GM19395 (cell line): Measurements from ENCODE around the gene AKT3.

Experiments
- ATAC-seq: cut with Tn5 transposase; IDR thresholded peaks from one replicate; pipeline ENCODE4 v1.9.1; 2021; ENCODE audit warnings: mild to moderate bottlenecking, moderate library complexity; ENCODE audit not compliant: unreplicated experiment

AKT3 gene

GRCh38 chr1:243441601-243442000 lies 408.4 kb downstream of the AKT3 start:
- ATAC-seq: no peak

- no peak for ATAC-seq
Measured at GRCh38 chr1:243440406-243440805, 409.6 kb downstream of the AKT3 start.

- no peak for ATAC-seq
Measured at GRCh38 chr1:243438815-243439214, 411.2 kb downstream of the AKT3 start.
